Medulla oblongata (tissue), 1 donor: ENCODE data around the gene MAP3K4.

Source experiments
- DNase-seq: peaks from one replicate; pipeline ENCODE4 v3.0.0-alpha.2; 2015; ENCODE audit errors: extremely low spot score

Gene MAP3K4

DNA sequence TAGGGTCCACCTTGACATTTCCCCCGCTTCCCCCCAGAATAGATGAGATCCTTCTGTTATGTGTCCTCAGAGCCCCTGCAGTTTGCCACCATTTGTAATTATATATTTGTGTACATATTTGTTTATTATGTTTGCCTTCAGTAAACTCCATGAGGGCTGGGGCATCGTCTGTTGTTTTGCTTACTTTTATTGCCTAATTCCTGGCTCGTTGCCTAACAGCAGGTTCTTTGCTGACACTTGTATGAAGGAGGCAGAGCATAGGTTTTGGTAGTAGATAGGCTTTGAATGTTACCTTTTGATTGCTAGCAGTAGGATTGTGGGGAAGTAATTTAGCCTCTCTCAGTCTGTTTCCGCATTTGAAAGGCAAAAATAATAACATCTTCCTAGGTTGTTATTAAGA, 9.9 kb downstream of the MAP3K4 start:
- no peak for DNase-seq

DNA sequence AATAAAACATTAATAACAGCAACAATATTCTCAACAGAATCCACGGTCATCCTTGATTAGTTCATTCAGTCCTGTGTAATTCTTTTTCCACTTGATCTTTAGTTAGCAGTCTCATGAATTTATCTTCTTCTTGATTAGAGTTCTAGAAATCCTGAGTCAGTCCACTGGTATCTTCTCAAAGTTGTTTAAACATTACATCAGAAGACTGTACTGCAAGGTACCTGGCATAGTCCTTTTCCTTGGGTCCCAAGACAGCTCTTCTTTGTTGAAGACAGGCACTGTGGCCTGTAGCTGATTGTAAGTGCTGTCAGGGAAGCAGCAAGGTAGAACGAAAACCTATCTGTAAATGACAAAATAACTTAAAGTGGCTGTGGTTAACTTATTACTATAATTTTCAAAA, 11.8 kb downstream of the MAP3K4 start:
- DNase-seq: no peak

DNA sequence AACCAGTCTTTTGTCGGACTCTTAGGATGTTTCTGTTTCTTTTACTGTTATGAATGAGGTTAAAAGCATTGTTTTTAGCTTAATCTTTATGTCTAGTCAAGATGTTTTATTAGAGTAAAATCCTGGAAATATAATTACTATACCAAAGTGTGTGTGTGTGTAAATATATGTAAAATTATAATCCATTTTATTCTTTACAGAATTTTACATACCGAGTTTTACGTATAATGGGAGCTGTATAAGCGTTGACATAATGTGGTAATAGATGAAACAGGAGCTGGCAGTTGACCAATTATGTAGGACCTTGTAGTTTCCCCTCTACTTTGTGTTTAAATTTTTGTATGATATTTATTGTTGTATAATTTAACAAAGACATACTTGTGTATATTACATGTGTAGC, 16.7 kb downstream of the MAP3K4 start:
- no peak for DNase-seq

DNA sequence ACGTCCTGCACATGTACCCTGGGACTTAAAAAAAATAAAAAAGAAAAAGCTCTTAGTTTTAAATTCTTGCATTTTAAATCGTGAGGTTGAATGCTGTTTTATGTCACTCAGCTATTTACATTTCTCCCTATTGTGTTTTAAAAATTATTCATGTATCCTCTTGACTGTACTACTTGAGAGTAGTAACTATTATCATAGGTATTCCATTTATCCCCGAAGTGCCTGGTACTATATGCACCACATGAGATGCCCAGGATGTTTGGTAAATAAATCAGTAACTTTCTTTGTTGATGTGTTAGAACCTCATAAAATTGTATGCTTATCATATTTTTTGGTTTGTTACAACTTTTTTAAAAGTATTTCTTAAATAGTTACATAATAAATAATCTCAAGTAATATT, 18.4 kb downstream of the MAP3K4 start:
- no peak for DNase-seq

DNA sequence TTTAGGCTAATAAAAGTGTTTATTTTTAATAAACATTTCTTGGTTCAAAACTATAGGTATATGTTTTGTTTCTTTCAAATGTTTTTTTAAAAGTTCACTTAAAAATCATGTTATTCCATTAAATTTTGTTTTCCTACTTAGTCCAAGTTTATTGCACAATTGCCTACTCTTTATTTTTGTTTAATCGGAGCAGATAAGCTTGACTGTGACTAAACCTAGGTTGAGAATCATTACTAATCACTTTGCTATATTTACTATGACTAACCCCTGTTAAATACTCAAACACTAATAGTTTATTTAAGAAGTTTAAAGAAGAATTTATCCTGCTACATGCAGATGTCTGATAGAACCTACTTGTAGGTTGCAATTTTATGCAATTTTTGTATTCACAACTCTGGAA, 18.8 kb downstream of the MAP3K4 start:
- no peak for DNase-seq

DNA sequence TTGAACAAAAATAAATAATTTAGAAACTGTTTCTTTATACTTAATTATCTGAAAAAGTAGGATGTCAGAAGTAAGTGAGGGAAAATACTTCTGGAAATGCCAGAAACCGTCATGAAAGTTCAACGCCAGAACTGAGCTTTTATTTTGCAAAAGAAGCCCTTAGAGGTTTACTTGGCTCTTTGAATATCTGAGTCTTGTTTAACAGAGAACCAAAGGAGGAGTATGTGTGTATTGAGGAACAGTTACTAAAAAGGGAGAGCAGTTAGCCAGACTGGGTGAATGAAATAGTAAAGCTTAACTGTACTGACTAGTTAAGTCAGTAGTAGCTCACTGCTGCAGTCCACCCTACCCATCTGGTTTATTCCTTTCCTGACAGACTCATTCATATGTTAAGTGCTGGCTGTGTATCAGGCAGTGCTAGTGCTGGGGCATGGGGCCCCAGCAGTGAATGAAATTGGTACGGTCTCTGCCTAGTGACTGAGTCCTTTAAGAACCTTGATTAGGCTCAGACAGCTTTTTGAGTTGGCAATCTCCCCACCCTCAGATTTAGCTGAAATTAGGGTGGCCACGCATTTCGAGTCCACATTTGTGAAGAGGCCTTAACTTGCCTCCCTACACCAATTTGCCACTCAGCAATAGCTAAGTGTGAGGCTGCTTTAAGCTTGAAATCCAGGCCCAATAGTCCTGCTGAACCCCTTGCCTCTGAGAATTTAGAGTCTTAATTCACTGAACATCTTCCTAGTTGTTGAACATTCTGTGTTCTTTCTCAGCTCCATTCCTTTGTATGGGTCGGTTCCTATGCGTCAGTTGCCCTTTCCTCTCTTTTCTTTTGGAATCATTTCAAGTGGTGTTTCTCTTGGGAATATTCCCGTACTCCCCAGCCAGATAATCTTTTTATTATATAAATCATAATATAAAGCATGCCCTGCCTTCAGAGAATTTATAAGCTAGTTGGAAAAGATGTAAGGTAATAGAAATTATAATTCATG, 20.2 kb downstream of the MAP3K4 start:
- DNase-seq: no peak

DNA sequence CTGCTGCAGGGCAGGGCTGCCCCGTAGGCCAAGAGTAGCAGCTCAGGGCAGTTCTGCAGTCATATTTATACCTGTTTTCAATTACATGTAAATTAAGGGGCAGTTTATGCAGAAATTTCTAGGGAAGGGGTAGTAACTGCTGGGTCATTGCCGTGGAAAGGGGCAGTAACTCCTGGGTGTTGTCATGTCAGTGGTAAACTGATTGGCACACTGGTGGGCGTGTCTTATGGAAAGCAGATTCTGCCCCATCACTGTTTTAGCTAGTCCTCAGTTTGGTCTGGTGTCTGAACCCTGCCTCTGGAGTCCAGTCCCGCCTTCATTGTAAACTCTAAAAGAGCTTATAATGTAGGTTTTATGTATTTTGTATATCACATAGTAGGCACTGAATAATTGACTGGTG, 22.1 kb downstream of the MAP3K4 start:
- DNase-seq: no peak

DNA sequence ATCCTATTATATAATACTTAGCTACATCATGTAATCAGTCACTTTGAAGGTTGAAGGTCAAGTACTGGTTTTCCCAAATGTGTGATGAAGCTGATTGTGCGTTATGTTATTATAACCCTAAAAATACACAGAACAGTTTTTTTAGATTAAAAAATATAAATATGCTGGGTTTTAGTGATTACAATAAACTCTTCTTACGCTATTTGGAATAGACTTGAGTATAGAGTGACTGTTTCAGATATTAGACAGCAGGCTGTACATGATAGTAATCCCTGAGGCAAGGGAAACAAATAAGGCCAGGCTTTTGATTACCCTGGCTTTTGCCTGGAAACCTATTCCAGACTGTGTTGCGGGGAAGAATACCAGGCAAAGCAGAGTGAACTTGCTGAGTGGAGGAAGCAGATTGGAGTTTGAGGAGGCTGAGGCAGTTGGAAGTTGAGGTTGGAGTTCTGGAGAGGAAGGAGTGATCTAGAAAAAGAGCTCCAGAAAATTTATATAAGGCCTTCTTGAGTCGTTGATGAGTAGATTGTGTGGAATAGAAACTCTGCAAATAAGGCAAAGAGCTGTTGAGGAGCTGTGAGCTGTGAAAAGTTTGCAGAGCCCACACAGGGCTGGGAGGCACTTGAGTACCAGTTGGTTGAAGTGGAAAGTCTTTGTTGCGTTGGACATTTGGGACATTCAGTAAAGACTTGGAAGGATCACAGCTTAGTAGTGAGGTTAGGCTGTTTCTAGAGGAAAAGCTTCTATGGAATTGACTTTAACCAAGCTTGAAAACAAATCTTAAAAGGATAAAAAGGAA, 26.4 kb downstream of the MAP3K4 start:
- DNase-seq: no peak

DNA sequence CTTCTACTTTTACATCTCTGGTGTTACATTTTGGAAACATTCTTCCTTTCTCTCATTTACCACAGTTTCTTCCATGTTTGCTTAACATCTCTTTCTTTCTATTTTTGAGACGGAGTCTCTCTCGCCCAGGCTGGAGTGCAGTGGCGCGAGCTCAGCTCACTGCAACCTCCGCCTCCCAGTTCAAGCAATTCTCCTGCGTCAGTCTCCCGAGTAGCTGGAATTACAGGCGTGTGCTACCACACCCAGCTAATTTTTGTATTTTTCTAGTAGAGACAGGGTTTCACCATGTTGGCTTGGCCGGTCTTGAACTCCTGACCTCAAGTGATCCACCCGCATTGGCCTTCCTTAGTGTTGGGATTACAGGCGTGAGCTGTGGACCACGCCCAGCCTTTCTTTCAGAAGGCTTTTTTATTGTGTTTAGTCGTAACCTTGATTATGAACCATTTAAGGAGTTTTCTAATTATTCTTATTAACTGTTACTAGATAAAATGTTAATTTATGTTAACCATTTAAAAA, 27.8 kb downstream of the MAP3K4 start:
- DNase-seq: no peak

DNA sequence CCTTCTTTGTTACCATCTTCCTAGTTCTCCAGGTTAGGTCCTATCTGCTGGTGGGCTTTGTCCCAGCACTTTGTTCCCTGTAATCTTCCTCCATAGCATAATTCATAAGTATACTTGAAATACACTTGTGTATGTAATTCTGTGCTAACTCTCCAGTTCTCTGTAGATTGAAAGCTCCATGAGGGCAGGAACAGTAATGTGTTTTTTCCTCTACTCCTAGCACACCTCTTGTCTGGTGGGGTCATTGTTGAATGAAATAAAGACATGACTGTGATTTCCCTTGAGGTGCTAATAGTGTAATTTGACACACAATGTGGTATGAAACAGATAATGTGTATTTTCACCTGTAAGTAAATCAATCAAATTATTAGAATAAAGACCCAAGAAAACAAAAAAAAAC, 30.0 kb downstream of the MAP3K4 start:
- no peak for DNase-seq

DNA sequence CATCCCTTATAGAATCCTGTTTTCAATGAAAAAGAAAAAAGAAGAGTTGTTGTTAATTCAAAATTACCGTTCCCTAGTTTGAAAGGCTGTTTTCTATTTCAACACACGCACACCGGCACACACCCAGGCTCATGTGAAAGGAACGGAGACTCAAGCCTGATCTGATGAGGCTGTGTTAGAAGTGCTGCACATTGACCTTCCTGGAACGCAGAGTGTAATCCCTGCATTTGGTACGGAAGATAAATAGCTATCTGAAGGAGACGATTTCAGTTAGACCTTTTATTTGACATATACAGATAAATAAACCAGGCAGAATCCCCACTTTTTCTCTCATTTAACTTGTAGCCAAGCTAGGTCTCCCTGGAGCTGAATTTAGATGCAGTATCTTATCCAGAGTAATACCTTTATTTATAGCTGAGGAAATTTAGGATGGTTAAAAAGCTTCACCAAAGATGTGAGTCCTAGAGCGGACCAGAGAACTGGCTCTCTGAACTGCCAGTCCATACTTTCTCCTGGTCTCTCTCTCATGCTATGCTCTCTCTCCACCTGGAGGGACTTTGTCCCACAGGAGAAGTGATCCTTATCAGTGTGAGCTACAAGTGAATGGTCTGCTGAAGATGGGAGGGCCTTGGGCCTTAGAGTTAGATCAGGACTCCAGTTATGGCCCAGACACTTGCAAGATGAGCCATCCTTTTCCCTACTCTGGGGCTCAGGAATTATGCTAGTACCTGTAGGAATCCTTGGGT, 30.6 kb downstream of the MAP3K4 start:
- no peak for DNase-seq

DNA sequence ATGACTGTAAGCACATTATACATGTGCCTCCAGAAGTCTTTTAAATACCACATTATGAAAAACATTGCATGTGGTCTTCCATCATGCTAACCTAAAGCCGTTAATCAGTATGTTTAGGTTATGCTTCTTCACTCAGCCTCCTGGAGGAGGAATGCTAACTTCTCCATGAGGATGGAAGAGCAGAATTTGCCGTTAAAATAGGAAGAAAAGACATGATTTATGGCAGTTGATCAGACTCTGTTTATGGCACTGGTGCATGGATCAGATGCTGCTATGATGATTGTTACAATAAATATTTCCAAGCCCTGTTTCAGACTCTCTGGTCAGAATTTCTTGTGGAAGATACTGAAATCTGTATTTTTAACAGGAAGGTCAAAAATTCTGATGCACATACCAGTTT, 31.7 kb downstream of the MAP3K4 start:
- no peak for DNase-seq

DNA sequence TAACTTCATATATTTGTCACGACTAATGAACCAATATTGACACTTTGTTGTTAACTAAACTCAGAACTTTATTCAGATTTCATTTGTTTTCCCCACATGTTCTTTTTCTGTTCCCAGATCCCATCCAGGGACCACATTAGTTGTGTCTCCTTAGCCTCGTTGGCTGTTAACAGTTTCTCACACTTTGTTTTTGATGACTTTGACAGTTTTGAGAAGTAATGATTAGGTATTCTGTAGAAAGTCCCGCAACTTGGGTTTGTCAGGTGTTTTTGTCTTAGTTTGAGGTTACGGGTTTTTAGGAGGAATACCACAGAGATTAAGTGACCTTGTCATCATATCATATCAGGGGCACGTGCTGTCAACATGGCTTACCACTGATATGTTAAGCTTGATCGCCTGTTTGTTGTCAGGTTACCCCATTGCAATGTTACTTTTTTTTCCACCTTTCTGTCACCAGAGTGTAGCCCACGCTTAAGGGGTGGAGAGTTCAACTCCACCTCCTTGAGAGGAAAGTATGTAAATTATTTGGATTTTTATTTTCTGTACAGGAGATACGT, 32.9 kb downstream of the MAP3K4 start:
- no peak for DNase-seq

DNA sequence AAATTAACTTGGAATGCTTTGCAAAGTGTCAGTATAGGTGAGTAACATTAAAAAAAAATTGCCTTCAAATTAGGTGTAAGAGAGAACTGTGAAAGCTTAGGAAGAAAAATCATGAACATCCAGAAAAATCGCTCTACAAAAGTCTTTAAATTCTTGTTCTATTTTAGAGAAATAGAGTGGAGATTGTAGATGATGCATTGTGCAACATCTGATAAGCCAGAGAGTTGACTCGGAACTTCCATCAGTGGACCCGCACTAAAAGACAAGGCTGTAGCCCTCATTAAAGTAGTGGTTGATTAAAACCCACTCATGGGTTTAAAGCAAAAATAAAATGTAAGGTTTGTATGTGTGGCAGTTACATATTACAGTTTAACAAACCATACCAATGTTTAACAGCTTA, 35.8 kb downstream of the MAP3K4 start:
- no peak for DNase-seq

DNA sequence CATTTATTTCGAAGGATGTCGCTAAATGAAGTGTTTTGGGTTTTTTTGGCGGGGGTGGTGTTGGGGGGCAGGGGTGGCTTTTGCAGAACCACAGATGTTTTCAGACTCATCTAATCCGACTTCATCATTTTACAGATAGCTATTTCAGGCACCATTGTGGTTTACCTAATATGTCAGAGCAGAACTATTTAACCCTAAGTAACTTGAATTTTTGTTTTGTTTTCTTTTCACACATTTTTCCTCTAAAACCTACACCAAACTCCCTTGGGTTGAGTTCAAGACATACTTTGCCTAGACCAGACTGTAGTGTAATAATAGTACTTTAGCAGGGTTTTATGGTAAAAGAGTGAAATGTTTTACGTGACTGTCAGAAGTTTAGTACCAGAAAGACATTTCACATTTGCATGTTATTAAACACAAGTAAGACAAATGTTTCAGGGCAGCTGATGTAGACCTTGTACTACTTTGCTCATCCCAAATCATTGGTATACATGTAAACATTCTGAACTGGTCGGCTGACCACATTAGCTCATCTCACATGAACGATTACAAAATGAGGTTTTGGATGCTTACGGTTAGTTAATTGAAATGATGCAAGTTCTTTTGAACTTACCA, 37.7 kb downstream of the MAP3K4 start:
- DNase-seq: no peak

DNA sequence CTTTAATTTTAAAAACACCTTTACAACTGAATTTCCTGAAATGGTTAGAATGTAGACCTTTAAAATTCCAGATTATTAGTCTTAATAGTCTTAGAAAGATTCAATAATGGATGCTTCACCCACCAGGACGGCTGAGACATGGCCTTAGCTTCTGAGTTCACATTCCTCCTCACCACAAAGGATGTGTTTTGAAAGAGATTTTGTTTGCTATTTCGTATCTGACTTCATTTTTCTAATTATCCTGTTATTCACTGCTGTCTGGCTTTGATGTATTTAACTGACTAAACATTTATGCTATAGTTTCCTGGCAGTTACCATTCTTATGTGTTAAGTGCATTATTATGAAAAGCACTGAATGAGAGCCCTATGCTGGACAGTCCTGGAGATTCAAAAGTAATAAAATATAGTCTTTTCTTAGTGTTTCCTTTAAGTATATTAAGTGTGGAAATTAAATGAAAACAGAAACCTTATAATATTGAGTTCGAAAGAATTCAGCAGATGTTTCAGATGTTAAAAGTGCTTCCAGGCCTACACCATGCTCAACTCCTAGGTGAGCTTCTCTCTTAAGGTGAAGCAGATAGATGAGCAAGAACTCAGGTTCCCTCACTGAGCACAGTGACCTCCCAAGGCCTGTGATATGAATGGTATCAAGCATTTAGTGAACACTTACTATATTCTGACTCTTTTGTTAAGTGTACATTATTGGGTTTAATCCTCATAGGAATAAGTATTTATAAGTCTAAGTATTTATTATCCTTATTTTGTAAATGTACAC, 40.3 kb downstream of the MAP3K4 start:
- no peak for DNase-seq

DNA sequence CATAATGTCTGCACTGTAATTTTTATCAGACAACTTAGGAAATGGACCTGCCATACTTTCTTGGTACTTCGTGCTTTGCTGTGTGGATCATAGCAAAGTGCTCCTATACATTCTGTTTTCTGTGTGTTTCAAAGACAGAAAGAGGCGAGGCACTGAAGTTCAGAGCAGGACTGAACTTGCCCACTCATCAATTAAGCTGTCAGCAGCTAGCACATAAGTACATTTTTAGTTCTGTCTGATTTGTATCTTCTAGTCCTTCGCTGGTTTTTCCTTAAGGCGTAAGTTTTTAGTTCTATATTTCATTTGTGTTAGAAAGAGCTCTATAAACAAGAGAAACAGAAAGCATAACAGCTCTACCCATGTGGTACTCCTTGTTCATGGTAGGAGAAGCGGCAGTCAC, 42.1 kb downstream of the MAP3K4 start:
- no peak for DNase-seq

DNA sequence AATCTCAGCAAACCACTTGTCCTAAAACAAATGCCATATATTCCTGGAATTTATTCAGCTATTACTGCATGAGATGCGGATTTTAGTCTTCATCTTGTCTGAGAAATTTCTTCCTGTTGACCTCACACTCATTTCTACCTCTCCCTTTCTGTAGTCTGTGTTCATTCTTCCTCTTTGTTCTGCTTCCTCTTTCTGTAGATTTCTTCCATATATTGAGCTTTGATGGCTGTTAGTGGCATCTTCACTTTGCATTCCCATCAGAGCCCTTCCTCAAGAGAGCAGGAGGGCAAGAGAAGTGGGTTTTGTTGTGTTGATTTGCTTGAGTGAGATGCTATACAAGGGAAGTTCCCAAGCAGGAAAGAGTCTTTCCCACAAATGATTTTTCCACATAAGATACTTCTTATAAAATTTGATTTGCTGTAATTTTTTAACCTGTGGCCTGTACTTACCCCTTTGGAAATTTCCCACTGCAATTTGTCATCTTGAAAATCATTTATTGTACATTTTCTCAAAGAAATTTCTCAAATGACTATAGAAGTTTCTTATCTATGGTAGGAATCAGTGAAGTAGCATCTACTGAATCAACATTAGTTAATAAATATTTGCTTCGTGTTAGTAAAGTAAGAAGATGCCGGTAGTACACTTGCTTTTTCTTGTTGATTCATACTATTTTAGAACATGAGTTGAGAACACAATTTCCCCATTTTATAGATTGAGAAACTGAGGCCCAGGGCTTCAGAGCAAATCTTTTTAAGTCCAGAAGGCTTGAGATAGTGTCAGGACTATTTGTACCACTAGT, 43.8 kb downstream of the MAP3K4 start:
- DNase-seq: no peak

DNA sequence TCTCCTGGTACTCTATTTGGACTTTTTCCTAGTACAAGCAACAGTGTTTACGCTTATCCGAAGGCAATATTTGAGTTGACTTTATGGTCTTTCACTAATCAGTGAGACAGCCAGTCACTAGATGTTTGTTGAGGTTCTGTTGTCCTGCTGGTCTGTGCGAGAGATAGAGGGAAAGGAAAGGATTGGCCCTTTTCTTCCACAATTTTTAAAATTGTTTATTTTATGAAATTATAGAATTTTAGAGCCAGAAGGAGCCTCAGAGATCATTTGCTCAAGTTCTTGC, 44.4 kb downstream of the MAP3K4 start:
- no peak for DNase-seq

DNA sequence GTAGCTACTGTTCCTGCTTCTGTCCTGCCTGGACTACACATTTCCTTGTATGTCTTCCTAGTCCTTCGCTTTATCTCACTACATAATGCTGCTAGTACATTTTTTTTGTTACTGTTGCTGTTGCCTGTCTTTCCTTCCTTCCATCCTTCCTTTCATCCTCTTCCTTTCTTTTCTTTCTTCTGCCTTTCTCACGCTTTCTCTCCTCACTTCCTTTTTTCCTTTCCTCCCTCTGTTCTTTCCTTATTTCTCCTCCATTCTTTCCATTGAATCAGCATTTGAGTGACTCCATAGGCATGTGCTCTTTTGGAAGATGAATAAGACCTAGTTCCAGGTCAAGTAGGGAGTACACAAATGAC, 46.3 kb downstream of the MAP3K4 start:
- DNase-seq: no peak
